LNCAP (cell line): ENCODE data around the gene ARHGAP15.

Source experiments
- CTCF ChIP-seq: fragments of 450-650 bp; IDR thresholded peaks from 2 replicates; pipeline ENCODE4 v1.5.1; 2017; ENCODE audit warnings: mild to moderate bottlenecking

Gene ARHGAP15

GRCh38 chr2:143397884-143398614 lies 268.8 kb downstream of the ARHGAP15 start:
- TF ChIP-seq CTCF, result no peak

- no peak for TF ChIP-seq CTCF
Measured at GRCh38 chr2:143398781-143399180, 269.6 kb downstream of the ARHGAP15 start.

- no peak for TF ChIP-seq CTCF
Measured at GRCh38 chr2:143399631-143400069, 270.4 kb downstream of the ARHGAP15 start.

GRCh38 chr2:143401861-143402260 lies 272.6 kb downstream of the ARHGAP15 start:
- no peak for TF ChIP-seq CTCF

- no peak for TF ChIP-seq CTCF
Measured at GRCh38 chr2:143402451-143402850, 273.2 kb downstream of the ARHGAP15 start.

GRCh38 chr2:143410082-143410897 lies 281.1 kb downstream of the ARHGAP15 start:
- TF ChIP-seq CTCF, result no peak

GRCh38 chr2:143415571-143415970 lies 286.4 kb downstream of the ARHGAP15 start:
- no peak for TF ChIP-seq CTCF
